Measurements from ENCODE around the gene ALOX15B.
A peak's percentile ranks its signal among the peaks of the same experiment; 100 is the strongest.
"Not testable (repeated sequence)": the region's sequence is repeated elsewhere in the genome, so short reads cannot be mapped to it uniquely, and the experiment has no call there.

The ALOX15B gene

DNA sequence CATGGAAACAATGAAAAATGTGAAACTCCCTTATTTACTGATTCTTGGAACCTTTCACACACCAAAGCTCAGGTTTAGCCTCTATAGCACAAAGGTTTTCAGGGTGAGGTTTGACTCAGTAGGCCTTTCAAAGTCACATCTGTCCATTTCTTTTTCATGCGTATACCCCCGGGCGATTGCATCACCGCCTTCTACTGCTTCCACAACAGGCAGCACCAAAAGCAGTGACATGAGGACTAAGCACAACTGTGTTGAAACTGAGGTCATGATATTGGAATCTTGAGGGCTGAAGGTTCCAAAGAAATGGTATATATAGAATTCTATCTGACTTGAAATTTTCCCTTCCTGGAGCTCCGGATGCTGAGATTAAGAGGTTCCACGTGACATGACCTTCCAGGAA, 14.7 kb upstream of the ALOX15B start:
- H3K4me1 ChIP-seq (ENCODE audit: control insufficient read depth, insufficient read depth, low read length); H3K9ac ChIP-seq (ENCODE audit: low read length); H3K4me3 ChIP-seq (ENCODE audit: low read depth, low read length); H3K27ac ChIP-seq (ENCODE audit: low read depth, low read length); H3K9me3 ChIP-seq (ENCODE audit: control insufficient read depth, insufficient read depth, low read depth, low read length); H3K36me3 ChIP-seq (ENCODE audit: control insufficient read depth, insufficient read depth, low read length): not testable (repeated sequence)
- H3K27me3 ChIP-seq (ENCODE audit: control insufficient read depth, insufficient read depth, low read length): 0 out of 2 replicates have a peak, but pooled peaks cover 11% of the 10 kb centered on the region

- peaks cover 7% of the 10 kb centered on the region; the same call in 1 of the 2 replicates for H3K9me3 ChIP-seq (ENCODE audit: control insufficient read depth, insufficient read depth, low read depth, low read length)
- H3K9ac ChIP-seq (ENCODE audit: low read length): no peak overlapping the region
- peaks cover 4% of the 10 kb centered on the region; the same call in 1 of the 2 replicates for H3K4me1 ChIP-seq (ENCODE audit: control insufficient read depth, insufficient read depth, low read length)
- no peaks in the 10 kb centered on the region for H3K36me3 ChIP-seq (ENCODE audit: control insufficient read depth, insufficient read depth, low read length)
- no peak overlapping the region for H3K27ac ChIP-seq (ENCODE audit: low read depth, low read length)
- 0 out of 2 replicates have a peak, but pooled peaks cover 11% of the 10 kb centered on the region for H3K27me3 ChIP-seq (ENCODE audit: control insufficient read depth, insufficient read depth, low read length)
- H3K4me3 ChIP-seq (ENCODE audit: low read depth, low read length): no peak overlapping the region
Measured at GRCh38 chr17:8025176-8025911, 13.5 kb upstream of the ALOX15B start.

DNA sequence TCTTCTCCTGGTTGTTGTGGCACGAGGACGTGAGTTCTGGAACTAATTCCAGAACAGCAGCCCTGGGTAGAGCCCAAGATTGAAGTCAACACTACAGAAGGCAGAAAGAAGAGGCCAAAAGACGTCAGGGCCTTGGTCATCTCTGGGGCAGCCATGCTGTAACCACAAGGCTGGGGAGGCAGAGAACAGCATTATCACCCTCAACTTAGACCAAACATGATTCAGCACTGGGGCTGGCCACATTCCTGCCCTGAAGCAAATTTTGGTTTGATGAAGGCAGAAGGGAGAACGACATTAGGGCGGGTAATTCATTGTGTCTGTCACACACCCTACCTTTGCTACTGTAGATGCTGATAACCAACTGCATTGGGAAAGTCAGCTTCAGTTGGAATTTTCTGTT, 9.7 kb upstream of the ALOX15B start:
- H3K9ac ChIP-seq (ENCODE audit: low read length): no peak overlapping the region
- H3K27me3 ChIP-seq (ENCODE audit: control insufficient read depth, insufficient read depth, low read length): 0 out of 2 replicates have a peak, but pooled peaks cover 11% of the 10 kb centered on the region
- H3K9me3 ChIP-seq (ENCODE audit: control insufficient read depth, insufficient read depth, low read depth, low read length): peaks cover 7% of the 10 kb centered on the region; the same call in 1 of the 2 replicates
- no peaks in the 10 kb centered on the region for H3K36me3 ChIP-seq (ENCODE audit: control insufficient read depth, insufficient read depth, low read length)
- H3K27ac ChIP-seq (ENCODE audit: low read depth, low read length): no peak overlapping the region
- no peak overlapping the region for H3K4me3 ChIP-seq (ENCODE audit: low read depth, low read length)
- H3K4me1 ChIP-seq (ENCODE audit: control insufficient read depth, insufficient read depth, low read length): no peaks in the 10 kb centered on the region

- H3K27ac ChIP-seq (ENCODE audit: low read depth, low read length): no peak overlapping the region
- H3K9me3 ChIP-seq (ENCODE audit: control insufficient read depth, insufficient read depth, low read depth, low read length): peaks cover 7% of the 10 kb centered on the region; the same call in 1 of the 2 replicates
- H3K9ac ChIP-seq (ENCODE audit: low read length): no peak overlapping the region
- no peaks in the 10 kb centered on the region for H3K4me1 ChIP-seq (ENCODE audit: control insufficient read depth, insufficient read depth, low read length)
- H3K36me3 ChIP-seq (ENCODE audit: control insufficient read depth, insufficient read depth, low read length): no peaks in the 10 kb centered on the region
- no peak overlapping the region for H3K4me3 ChIP-seq (ENCODE audit: low read depth, low read length)
- H3K27me3 ChIP-seq (ENCODE audit: control insufficient read depth, insufficient read depth, low read length): 0 out of 2 replicates have a peak, but pooled peaks cover 11% of the 10 kb centered on the region
Measured at GRCh38 chr17:8031261-8031661, 7.6 kb upstream of the ALOX15B start.

DNA sequence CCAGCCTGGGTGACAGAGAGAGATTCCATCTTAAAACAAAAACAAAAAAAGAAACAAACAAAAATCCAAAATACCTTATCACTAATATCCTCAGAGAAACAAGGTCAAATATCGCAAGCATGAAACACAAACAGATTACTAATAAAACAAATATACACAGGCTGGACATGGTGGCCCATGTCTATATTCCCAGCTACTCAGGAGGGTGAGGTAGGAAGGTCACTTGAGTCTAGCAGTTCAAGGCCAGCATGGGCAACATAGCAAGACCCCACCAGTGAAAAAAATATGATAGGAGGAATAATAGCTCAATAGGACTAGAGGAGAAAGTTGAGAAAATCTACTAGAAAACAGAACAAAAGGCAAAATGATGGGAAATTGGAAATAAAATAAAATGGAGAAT, 6.9 kb upstream of the ALOX15B start:
- Histone ChIP-seq H3K36me3 (ENCODE audit: control insufficient read depth, insufficient read depth, low read length) (no peaks in the 10 kb centered on the region), H3K4me1 (ENCODE audit: control insufficient read depth, insufficient read depth, low read length) (no peaks in the 10 kb centered on the region), H3K27ac (ENCODE audit: low read depth, low read length) (no peak overlapping the region), H3K9me3 (ENCODE audit: control insufficient read depth, insufficient read depth, low read depth, low read length) (peaks cover 7% of the 10 kb centered on the region; the same call in 1 of the 2 replicates), H3K9ac (ENCODE audit: low read length) (no peak overlapping the region), H3K4me3 (ENCODE audit: low read depth, low read length) (no peak overlapping the region), H3K27me3 (ENCODE audit: control insufficient read depth, insufficient read depth, low read length) (0 out of 2 replicates have a peak, but pooled peaks cover 10% of the 10 kb centered on the region)

DNA sequence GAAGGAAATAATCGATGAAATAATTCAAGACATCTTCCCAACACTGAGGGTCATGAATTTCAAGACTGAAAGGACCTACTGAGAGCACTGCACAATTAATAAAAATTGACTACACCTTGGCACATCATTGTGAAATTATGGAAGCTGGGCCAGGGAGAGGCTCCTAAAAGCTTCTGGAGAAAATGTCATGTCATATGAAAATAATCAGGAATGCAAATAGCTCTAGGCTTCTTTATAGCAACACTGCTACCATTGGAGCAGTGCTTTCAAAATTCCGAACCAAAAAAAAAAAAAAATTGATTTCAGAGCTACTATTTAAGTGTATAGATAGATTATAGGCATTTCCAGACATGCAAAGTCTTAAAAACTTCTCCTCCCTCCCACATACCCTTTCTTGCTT, 6.4 kb upstream of the ALOX15B start:
- H3K4me3 ChIP-seq (ENCODE audit: low read depth, low read length): no peak overlapping the region
- H3K9me3 ChIP-seq (ENCODE audit: control insufficient read depth, insufficient read depth, low read depth, low read length): peaks cover 7% of the 10 kb centered on the region; the same call in 1 of the 2 replicates
- no peak overlapping the region for H3K27ac ChIP-seq (ENCODE audit: low read depth, low read length)
- H3K27me3 ChIP-seq (ENCODE audit: control insufficient read depth, insufficient read depth, low read length): 0 out of 2 replicates have a peak, but pooled peaks cover 7% of the 10 kb centered on the region
- no peaks in the 10 kb centered on the region for H3K36me3 ChIP-seq (ENCODE audit: control insufficient read depth, insufficient read depth, low read length)
- H3K9ac ChIP-seq (ENCODE audit: low read length): no peak overlapping the region
- H3K4me1 ChIP-seq (ENCODE audit: control insufficient read depth, insufficient read depth, low read length): no peaks in the 10 kb centered on the region

GRCh38 chr17:8039611-8040168, 831 bp downstream of the ALOX15B start:
- Histone ChIP-seq H3K4me1 (ENCODE audit: control insufficient read depth, insufficient read depth, low read length) (peaks cover 17% of the 10 kb centered on the region), H3K27ac (ENCODE audit: low read depth, low read length) (no peak overlapping the region), H3K9ac (ENCODE audit: low read length) (no peak overlapping the region), H3K9me3 (ENCODE audit: control insufficient read depth, insufficient read depth, low read depth, low read length) (no peaks in the 10 kb centered on the region), H3K4me3 (ENCODE audit: low read depth, low read length) (no peak overlapping the region), H3K36me3 (ENCODE audit: control insufficient read depth, insufficient read depth, low read length) (no peaks in the 10 kb centered on the region), H3K27me3 (ENCODE audit: control insufficient read depth, insufficient read depth, low read length) (peaks cover 4% of the 10 kb centered on the region; the same call in 1 of the 2 replicates)

DNA sequence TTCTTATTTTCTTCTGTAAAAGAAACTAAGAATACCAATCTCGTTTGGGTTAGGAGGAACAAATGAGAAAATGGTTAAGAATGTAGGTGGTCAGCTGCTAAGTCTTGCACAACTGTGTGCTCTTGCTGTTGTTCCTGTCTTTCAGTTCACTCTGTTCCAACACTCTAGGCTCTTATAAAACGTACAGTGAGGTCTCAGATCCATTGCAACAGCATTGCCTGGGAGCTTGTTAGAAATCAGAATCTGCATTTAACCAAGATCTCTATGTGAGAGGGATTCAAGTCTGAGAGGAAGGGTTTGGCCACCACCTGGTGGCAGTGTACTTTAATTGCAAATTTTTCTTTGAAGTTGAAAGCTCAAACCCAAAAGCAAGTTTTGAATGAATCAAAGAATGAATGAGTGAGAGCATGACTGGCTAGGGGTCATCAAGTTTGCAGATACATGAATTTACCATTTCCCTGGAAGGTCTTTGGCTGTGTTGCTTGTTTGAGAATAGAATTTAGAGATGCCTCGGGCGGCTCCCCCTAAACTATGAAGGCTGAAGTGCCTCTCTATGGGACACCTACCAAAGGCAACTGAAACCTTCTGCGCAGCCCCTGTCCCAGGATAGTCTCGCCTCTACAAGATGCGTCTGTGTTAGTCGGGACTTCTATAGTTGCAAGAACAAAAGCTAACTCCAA, 2.5 kb downstream of the ALOX15B start:
- no peak overlapping the region for H3K27ac ChIP-seq (ENCODE audit: low read depth, low read length)
- no peaks in the 10 kb centered on the region for H3K36me3 ChIP-seq (ENCODE audit: control insufficient read depth, insufficient read depth, low read length)
- H3K9me3 ChIP-seq (ENCODE audit: control insufficient read depth, insufficient read depth, low read depth, low read length): no peaks in the 10 kb centered on the region
- peaks cover 10% of the 10 kb centered on the region for H3K27me3 ChIP-seq (ENCODE audit: control insufficient read depth, insufficient read depth, low read length)
- H3K9ac ChIP-seq (ENCODE audit: low read length): peak overlapping the region; percentile 7
- no peak overlapping the region for H3K4me3 ChIP-seq (ENCODE audit: low read depth, low read length)
- H3K4me1 ChIP-seq (ENCODE audit: control insufficient read depth, insufficient read depth, low read length): peaks cover 17% of the 10 kb centered on the region

GRCh38 chr17:8041979-8042378, 3.1 kb downstream of the ALOX15B start:
- H3K27me3 ChIP-seq (ENCODE audit: control insufficient read depth, insufficient read depth, low read length): peaks cover 12% of the 10 kb centered on the region
- H3K9me3 ChIP-seq (ENCODE audit: control insufficient read depth, insufficient read depth, low read depth, low read length): no peaks in the 10 kb centered on the region
- H3K4me1 ChIP-seq (ENCODE audit: control insufficient read depth, insufficient read depth, low read length): peaks cover 17% of the 10 kb centered on the region
- no peak overlapping the region for H3K4me3 ChIP-seq (ENCODE audit: low read depth, low read length)
- H3K9ac ChIP-seq (ENCODE audit: low read length): no peak overlapping the region
- no peaks in the 10 kb centered on the region for H3K36me3 ChIP-seq (ENCODE audit: control insufficient read depth, insufficient read depth, low read length)
- H3K27ac ChIP-seq (ENCODE audit: low read depth, low read length): no peak overlapping the region

- Histone ChIP-seq H3K27ac (ENCODE audit: low read depth, low read length) (no peak overlapping the region), H3K4me3 (ENCODE audit: low read depth, low read length) (no peak overlapping the region), H3K27me3 (ENCODE audit: control insufficient read depth, insufficient read depth, low read length) (peaks cover 8% of the 10 kb centered on the region; the same call in 1 of the 2 replicates), H3K4me1 (ENCODE audit: control insufficient read depth, insufficient read depth, low read length) (peaks cover 9% of the 10 kb centered on the region; the same call in 1 of the 2 replicates), H3K36me3 (ENCODE audit: control insufficient read depth, insufficient read depth, low read length) (no peaks in the 10 kb centered on the region), H3K9me3 (ENCODE audit: control insufficient read depth, insufficient read depth, low read depth, low read length) (no peaks in the 10 kb centered on the region), H3K9ac (ENCODE audit: low read length) (no peak overlapping the region)
Measured at GRCh38 chr17:8044819-8045810, 6.3 kb downstream of the ALOX15B start.
